Calu3 (cell line): ENCODE data around the gene TXN2. TPM values are rescaled to one million over a fixed set of nuclear protein-coding genes. Genes with fewer than 3 reads are reported as not detected.
"Not testable (repeated sequence)": the region's sequence is repeated elsewhere in the genome, so short reads cannot be mapped to it uniquely, and the experiment has no call there.

Source experiments
- BruUV-seq: library from RNA; stranded (reverse); fragments of 400-500 nt; replicated peaks from 2 replicates; lab custom pipeline; 2021; lab: Mats Ljungman, UMichigan
- CTCF ChIA-PET: fragments of 300-600 bp; sonication (Branson Sonifier 250); formaldehyde crosslinking; loops from one replicate; lab custom pipeline; 2022; ENCODE audit warnings: antibody characterized with exemption; lab: Charles Lee
- DNase-seq: peaks from one replicate; pipeline ENCODE4 v3.0.0; 2022
- H3K27ac Mint-ChIP-seq: one replicate; pipeline ENCODE4 v1.8.0; 2022; ENCODE audit warnings: mixed read lengths; ENCODE audit not compliant: unreplicated experiment
- H3K27me3 Mint-ChIP-seq: one replicate; pipeline ENCODE4 v1.8.0; 2022; ENCODE audit warnings: mixed read lengths; ENCODE audit not compliant: unreplicated experiment
- H3K36me3 Mint-ChIP-seq: one replicate; pipeline ENCODE4 v1.8.0; 2022; ENCODE audit warnings: mild to moderate bottlenecking, moderate library complexity, mixed read lengths; ENCODE audit not compliant: insufficient read depth, unreplicated experiment
- H3K4me1 Mint-ChIP-seq: one replicate; pipeline ENCODE4 v1.8.0; 2022; ENCODE audit warnings: mild to moderate bottlenecking, low read depth, mixed read lengths; ENCODE audit not compliant: unreplicated experiment
- H3K4me3 Mint-ChIP-seq: one replicate; pipeline ENCODE4 v1.8.0; 2022; ENCODE audit warnings: mild to moderate bottlenecking, low read depth, moderate library complexity, mixed read lengths; ENCODE audit not compliant: unreplicated experiment
- H3K9me3 Mint-ChIP-seq: one replicate; pipeline ENCODE4 v1.8.0; 2022; ENCODE audit warnings: low read depth, mixed read lengths; ENCODE audit not compliant: unreplicated experiment
- intact Hi-C: fragments of 100-400 bp; cut with micrococcal nuclease; formaldehyde crosslinking; loops from one replicate; pipeline ENCODE4 v1.10.0; 2022; ENCODE audit not compliant: unreplicated experiment
- total RNA-seq: library from RNA; stranded (reverse); gene quantifications from 2 replicates; pipeline ENCODE4 v1.2.3, GENCODE V29; 2022
- TF ChIP-seq, protein P1 (sequence below): fragments of 200-600 bp; IDR thresholded peaks from one replicate; pipeline ENCODE4 v1.8.0; 2022; ENCODE audit warnings: antibody characterized with exemption; ENCODE audit not compliant: unreplicated experiment

Gene TXN2
- total RNA-seq, 1 experiment from 2014 or later, result 58.4 TPM

GRCh38 chr22:36522662-36523061 is 41.2 kb upstream of the TXN2 start:
- Mint-ChIP-seq H3K36me3 (peaks cover 92% of the 10 kb centered on the region), H3K27me3 (no peaks in the 10 kb centered on the region), H3K4me3 (no peak overlapping the region), H3K9me3 (no peaks in the 10 kb centered on the region), H3K27ac (no peak overlapping the region), H3K4me1 (peaks cover 10% of the 10 kb centered on the region)
- DNase-seq, result no peak
- CTCF ChIA-PET, result no interaction called here
- BruUV-seq, result no TSS peak
- intact Hi-C loops, result no loop called here
- TF ChIP-seq, protein P1, sequence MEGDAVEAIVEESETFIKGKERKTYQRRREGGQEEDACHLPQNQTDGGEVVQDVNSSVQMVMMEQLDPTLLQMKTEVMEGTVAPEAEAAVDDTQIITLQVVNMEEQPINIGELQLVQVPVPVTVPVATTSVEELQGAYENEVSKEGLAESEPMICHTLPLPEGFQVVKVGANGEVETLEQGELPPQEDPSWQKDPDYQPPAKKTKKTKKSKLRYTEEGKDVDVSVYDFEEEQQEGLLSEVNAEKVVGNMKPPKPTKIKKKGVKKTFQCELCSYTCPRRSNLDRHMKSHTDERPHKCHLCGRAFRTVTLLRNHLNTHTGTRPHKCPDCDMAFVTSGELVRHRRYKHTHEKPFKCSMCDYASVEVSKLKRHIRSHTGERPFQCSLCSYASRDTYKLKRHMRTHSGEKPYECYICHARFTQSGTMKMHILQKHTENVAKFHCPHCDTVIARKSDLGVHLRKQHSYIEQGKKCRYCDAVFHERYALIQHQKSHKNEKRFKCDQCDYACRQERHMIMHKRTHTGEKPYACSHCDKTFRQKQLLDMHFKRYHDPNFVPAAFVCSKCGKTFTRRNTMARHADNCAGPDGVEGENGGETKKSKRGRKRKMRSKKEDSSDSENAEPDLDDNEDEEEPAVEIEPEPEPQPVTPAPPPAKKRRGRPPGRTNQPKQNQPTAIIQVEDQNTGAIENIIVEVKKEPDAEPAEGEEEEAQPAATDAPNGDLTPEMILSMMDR, result no peak

GRCh38 chr22:36520423-36520822 is 39.0 kb upstream of the TXN2 start:
- peaks cover 86% of the 10 kb centered on the region for H3K36me3 Mint-ChIP-seq
- no peak for DNase-seq
- no peaks in the 10 kb centered on the region for H3K4me1 Mint-ChIP-seq
- no TSS peak for BruUV-seq
- H3K9me3 Mint-ChIP-seq, result no peaks in the 10 kb centered on the region
- no peak overlapping the region for H3K27ac Mint-ChIP-seq
- H3K4me3 Mint-ChIP-seq, result no peak overlapping the region
- CTCF ChIA-PET, result interaction anchor here (1.8 kb wide), 1 partner anchor 10 kb away, joined by 8 read pairs; no protein-coding TSS in a partner anchor
- TF ChIP-seq, protein P1, result no peak
- intact Hi-C loops, result no loop called here
- H3K27me3 Mint-ChIP-seq, result no peaks in the 10 kb centered on the region

DNA sequence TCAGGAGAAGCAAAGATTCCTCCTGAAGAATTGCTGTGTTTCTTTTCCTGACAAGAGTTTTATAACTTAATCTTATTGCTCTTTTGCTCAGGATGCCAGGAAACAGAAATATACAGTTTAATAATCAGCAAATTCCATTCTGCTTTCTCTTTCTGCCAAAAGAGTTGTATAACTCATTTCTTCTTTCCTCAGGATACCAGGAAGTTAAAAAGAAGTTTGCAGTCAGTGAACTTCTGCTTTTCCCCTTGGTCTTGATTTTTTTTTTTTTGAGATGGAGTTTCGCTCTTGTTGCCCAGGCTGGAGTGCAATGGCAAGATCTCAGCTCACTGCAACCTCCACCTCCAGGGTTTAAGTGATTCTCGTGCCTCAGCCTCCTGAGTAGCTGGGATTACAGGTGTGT is 38.5 kb upstream of the TXN2 start:
- H3K27me3 Mint-ChIP-seq, H3K4me3 Mint-ChIP-seq, BruUV-seq, DNase-seq, H3K4me1 Mint-ChIP-seq, H3K27ac Mint-ChIP-seq, intact Hi-C loops, CTCF ChIA-PET, H3K9me3 Mint-ChIP-seq: not testable (repeated sequence)
- H3K36me3 Mint-ChIP-seq, result peaks cover 86% of the 10 kb centered on the region

DNA sequence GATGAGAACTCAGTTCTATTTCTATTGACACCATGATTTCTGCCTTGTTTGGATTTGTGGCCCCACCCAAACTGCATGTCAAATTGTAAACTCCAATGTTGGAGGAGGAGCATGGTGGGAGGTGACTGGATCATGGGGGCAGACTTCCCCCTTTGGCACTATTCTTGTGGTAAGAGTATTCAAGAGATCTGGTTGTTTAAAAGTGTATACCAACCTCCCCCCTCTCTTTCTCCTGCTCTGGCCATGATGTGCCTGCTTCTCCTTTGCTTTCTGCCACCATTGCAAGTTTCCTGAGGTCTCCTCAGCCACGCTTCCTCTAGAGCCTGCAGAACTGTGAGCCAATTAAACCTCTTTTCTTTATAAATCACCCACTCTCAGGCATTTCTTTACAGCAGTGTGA is 33.3 kb upstream of the TXN2 start:
- no TSS peak for BruUV-seq
- no peaks in the 10 kb centered on the region for H3K9me3 Mint-ChIP-seq

DNA sequence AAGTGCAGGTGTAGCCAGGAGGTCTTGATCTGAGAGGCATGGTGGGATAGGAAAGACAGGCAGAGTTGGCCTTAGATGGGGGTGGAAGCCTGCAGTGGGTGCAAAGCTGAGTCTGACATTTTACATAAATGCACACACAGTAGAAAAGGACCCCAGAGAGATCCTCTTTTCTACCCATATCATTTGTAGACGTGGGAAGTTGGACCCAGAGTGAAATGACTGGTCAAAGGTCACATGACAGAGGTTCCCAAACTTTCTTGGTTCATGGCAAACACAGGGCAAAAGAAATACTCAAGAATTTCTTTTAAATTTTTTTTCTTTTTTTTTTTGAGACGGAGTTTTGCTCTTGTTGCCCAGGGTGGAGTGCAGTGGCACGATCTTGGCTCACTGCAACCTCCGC is 31.6 kb upstream of the TXN2 start:
- peaks cover 89% of the 10 kb centered on the region for H3K36me3 Mint-ChIP-seq
- no peaks in the 10 kb centered on the region for H3K4me1 Mint-ChIP-seq
- intact Hi-C loops, result no loop called here
- H3K27me3 Mint-ChIP-seq, result no peaks in the 10 kb centered on the region
- H3K4me3 Mint-ChIP-seq, result no peak overlapping the region
- BruUV-seq, result no TSS peak
- CTCF ChIA-PET, result no interaction called here
- TF ChIP-seq, protein P1, result no peak
- no peaks in the 10 kb centered on the region for H3K9me3 Mint-ChIP-seq
- no peak overlapping the region for H3K27ac Mint-ChIP-seq
- no peak for DNase-seq

More for the DNA sequence above, 33.3 kb upstream of the TXN2 start:
- CTCF ChIA-PET, result interaction anchor here (0.6 kb wide), 1 partner anchor 605 kb away, joined by 3 read pairs; no protein-coding TSS in a partner anchor
- intact Hi-C loops, result no loop called here
- TF ChIP-seq, protein P1, result no peak
- H3K4me3 Mint-ChIP-seq, result no peak overlapping the region
- no peaks in the 10 kb centered on the region for H3K4me1 Mint-ChIP-seq
- H3K27me3 Mint-ChIP-seq, result no peaks in the 10 kb centered on the region
- H3K36me3 Mint-ChIP-seq, result peaks cover 90% of the 10 kb centered on the region
- no peak for DNase-seq
- H3K27ac Mint-ChIP-seq, result no peak overlapping the region
